H1 (cell line): ENCODE results near the gene JDP2. TPM values are rescaled to one million over a fixed set of nuclear protein-coding genes. Genes with fewer than 3 reads are reported as not detected.

Experiments
- CTCF ChIA-PET: fragments of 300-600 bp; sonication (Branson Sonifier 250); formaldehyde crosslinking; loops from one replicate; lab custom pipeline; 2021; ENCODE audit not compliant: partially characterized antibody; lab: Charles Lee
- POLR2A ChIA-PET: fragments of 300-600 bp; sonication (Branson Sonifier 250); formaldehyde crosslinking; loops from one replicate; lab custom pipeline; 2021; ENCODE audit warnings: inconsistent platforms; ENCODE audit not compliant: partially characterized antibody; lab: Charles Lee
- DNase-seq, 2 experiments: peaks; one replicate each; pipeline versions ENCODE4 v3.0.0 to v3.0.0-alpha.2; 2010 to 2022; ENCODE audit warnings: low spot score in 2 of 2, low read depth in 1 of 2, mixed read lengths in 1 of 2
- FAIRE-seq: peaks from 2 replicates; lab custom pipeline; 2011; peaks lifted over from hg19 to GRCh38; lab: Jason Lieb, UNC
- H2AFZ ChIP-seq: 2 replicates; pipeline ENCODE4 v1.8.1; 2012; ENCODE audit warnings: low read length, inconsistent platforms
- H2AK5ac ChIP-seq: 2 replicates; pipeline ENCODE4 v1.6.1; 2013; ENCODE audit warnings: low read depth, low read length
- H2BK120ac ChIP-seq: replicated peaks from 2 replicates; pipeline ENCODE3; 2013; ENCODE audit warnings: low read depth, low read length, inconsistent platforms
- H2BK12ac ChIP-seq: 2 replicates; pipeline ENCODE4 v1.6.1; 2013; ENCODE audit warnings: low read depth, low read length
- H2BK15ac ChIP-seq: 2 replicates; pipeline ENCODE4 v1.6.1; 2013; ENCODE audit warnings: low read length
- H2BK20ac ChIP-seq: 2 replicates; pipeline ENCODE4 v1.6.1; 2013; ENCODE audit warnings: low read length
- H2BK5ac ChIP-seq: 2 replicates; pipeline ENCODE4 v1.6.1; 2013; ENCODE audit warnings: low read depth, low read length
- H3K14ac ChIP-seq: 2 replicates; pipeline ENCODE4 v1.6.1; 2013; ENCODE audit warnings: inconsistent platforms; ENCODE audit not compliant: insufficient read length
- H3K18ac ChIP-seq: 2 replicates; pipeline ENCODE4 v1.6.1; 2013; ENCODE audit warnings: low read length; ENCODE audit errors: extremely low read depth
- H3K23ac ChIP-seq: 2 replicates; pipeline ENCODE4 v1.6.1; 2013; ENCODE audit warnings: inconsistent platforms; ENCODE audit not compliant: insufficient read length
- H3K23me2 ChIP-seq: 2 replicates; pipeline ENCODE4 v1.6.1; 2013; ENCODE audit warnings: low read depth, low read length
- H3K27ac ChIP-seq: 2 replicates; pipeline ENCODE4 v1.6.1; 2011; ENCODE audit warnings: low read depth, low read length, inconsistent platforms
- H3K27me3 ChIP-seq, 4 experiments: replicated peaks in 1 of 4; 1 replicate in 1 of 4; 2 replicates in 3 of 4; pipeline versions ENCODE4 v1.6.1 to v1.8.1; 2011 to 2013; ENCODE audit warnings: low read length in 3 of 4, mild to moderate bottlenecking in 3 of 4, inconsistent platforms in 2 of 4, mixed read lengths in 2 of 4, moderate library complexity in 1 of 4; ENCODE audit not compliant: control insufficient read depth in 3 of 4, insufficient read depth in 3 of 4; ENCODE audit errors: extremely low read depth in 1 of 4
- H3K36me3 ChIP-seq, 4 experiments: 2 replicates each; pipeline versions ENCODE4 v1.6.1 to v1.8.1; 2011 to 2013; ENCODE audit warnings: mild to moderate bottlenecking in 4 of 4, low read length in 3 of 4, moderate library complexity in 2 of 4, control low read depth in 1 of 4, inconsistent platforms in 1 of 4; ENCODE audit not compliant: insufficient read depth in 4 of 4, control insufficient read depth in 2 of 4
- H3K4ac ChIP-seq: replicated peaks from 2 replicates; pipeline ENCODE3; 2013; ENCODE audit warnings: low read length, low read depth, mixed read lengths, inconsistent platforms; ENCODE audit not compliant: insufficient read length
- H3K4me1 ChIP-seq, 4 experiments: replicated peaks in 1 of 4; 1 replicate in 1 of 4; 2 replicates in 3 of 4; pipeline versions ENCODE4 v1.6.1 to v1.8.1; 2011 to 2013; ENCODE audit warnings: low read length in 3 of 4, inconsistent platforms in 2 of 4, mixed read lengths in 1 of 4; ENCODE audit not compliant: insufficient read depth in 4 of 4, control insufficient read depth in 3 of 4
- H3K4me2 ChIP-seq, 2 experiments: 2 replicates each; pipeline versions ENCODE4 v1.6.1 to v1.8.1; 2011 to 2013; ENCODE audit warnings: low read depth in 2 of 2, low read length in 2 of 2, control low read depth in 1 of 2, inconsistent platforms in 1 of 2, mild to moderate bottlenecking in 1 of 2; ENCODE audit not compliant: insufficient read depth in 1 of 2
- H3K4me3 ChIP-seq, 4 experiments: fragments of 200-600, 300-600 bp in 1 of 4; sonication (generic), shearing (Covaris generic), sonication (Bioruptor Twin) in 1 of 4; 2 replicates each; pipeline versions ENCODE4 v1.5.1 to v1.8.1; 2011 to 2016; ENCODE audit warnings: low read length in 4 of 4, low read depth in 3 of 4, control low read depth in 2 of 4, inconsistent platforms in 2 of 4, mild to moderate bottlenecking in 2 of 4, mixed read lengths in 1 of 4, moderate library complexity in 1 of 4; ENCODE audit not compliant: insufficient read depth in 2 of 4; ENCODE audit errors: extremely low read depth in 1 of 4
- H3K56ac ChIP-seq: replicated peaks from 2 replicates; pipeline ENCODE3; 2013; ENCODE audit warnings: low read depth, mild to moderate bottlenecking, mixed read lengths, low read length, inconsistent platforms; ENCODE audit not compliant: insufficient read length
- H3K79me1 ChIP-seq: 2 replicates; pipeline ENCODE4 v1.6.1; 2013; ENCODE audit warnings: low read depth, low read length, control low read depth
- H3K79me2 ChIP-seq, 2 experiments: 2 replicates each; pipeline versions ENCODE4 v1.6.1 to v1.8.1; 2012 to 2013; ENCODE audit warnings: low read length in 2 of 2, mild to moderate bottlenecking in 2 of 2, inconsistent platforms in 1 of 2; ENCODE audit not compliant: insufficient read depth in 2 of 2, control insufficient read depth in 1 of 2
- H3K9ac ChIP-seq, 4 experiments: replicated peaks in 1 of 4; 1 replicate in 1 of 4; 2 replicates in 3 of 4; pipeline versions ENCODE4 v1.6.1 to v1.8.1; 2011 to 2013; ENCODE audit warnings: low read depth in 3 of 4, low read length in 3 of 4, control low read depth in 2 of 4, mild to moderate bottlenecking in 2 of 4, moderate library complexity in 2 of 4, inconsistent platforms in 1 of 4; ENCODE audit errors: extremely low read depth in 1 of 4
- H3K9me3 ChIP-seq, 2 experiments: 2 replicates each; pipeline versions ENCODE4 v1.6.1 to v1.8.1; 2012 to 2013; ENCODE audit warnings: mild to moderate bottlenecking in 2 of 2, moderate library complexity in 2 of 2, control low read depth in 1 of 2, inconsistent platforms in 1 of 2, low read depth in 1 of 2, low read length in 1 of 2, mixed read lengths in 1 of 2; ENCODE audit not compliant: insufficient read depth in 2 of 2
- H4K20me1 ChIP-seq, 2 experiments: replicated peaks in 1 of 2; 2 replicates each; pipeline versions ENCODE3 to v1.8.1; 2011 to 2013; ENCODE audit warnings: inconsistent platforms in 2 of 2, low read length in 2 of 2, mild to moderate bottlenecking in 1 of 2; ENCODE audit not compliant: insufficient read depth in 2 of 2, control insufficient read depth in 1 of 2
- H4K5ac ChIP-seq: 2 replicates; pipeline ENCODE4 v1.6.1; 2013; ENCODE audit warnings: low read length, low read depth, mixed read lengths, inconsistent platforms; ENCODE audit not compliant: insufficient read length
- H4K8ac ChIP-seq: 2 replicates; pipeline ENCODE4 v1.8.0; 2013; ENCODE audit warnings: mild to moderate bottlenecking, moderate library complexity, low read length, inconsistent platforms; ENCODE audit not compliant: insufficient read depth; ENCODE audit errors: extremely low read depth
- H4K91ac ChIP-seq: replicated peaks from 2 replicates; pipeline ENCODE3; 2013; ENCODE audit warnings: low read length, mixed read lengths, inconsistent platforms; ENCODE audit not compliant: insufficient read length
- EGR1 ChIP-seq: IDR thresholded peaks from 2 replicates; pipeline ENCODE4 v1.6.1; 2011; ENCODE audit warnings: low read depth, low read length, borderline replicate concordance
- FOSL1 ChIP-seq: IDR thresholded peaks from 2 replicates; pipeline ENCODE4 v1.6.1; 2011; ENCODE audit warnings: mild to moderate bottlenecking, low read depth, low read length, moderate library complexity; ENCODE audit not compliant: insufficient read depth
- HDAC2 ChIP-seq, 2 experiments: fragments of 300-600 bp in 1 of 2; sonication (generic) in 1 of 2; IDR thresholded peaks; 2 replicates each; pipeline ENCODE4 v1.6.1; 2011 to 2012; ENCODE audit warnings: low read depth in 2 of 2, low read length in 2 of 2, mild to moderate bottlenecking in 2 of 2, moderate library complexity in 2 of 2, borderline replicate concordance in 1 of 2, inconsistent platforms in 1 of 2
- HDAC6 ChIP-seq: IDR thresholded peaks from one replicate; pipeline ENCODE4 v1.7.1; 2012; ENCODE audit warnings: low read depth, mild to moderate bottlenecking, inconsistent platforms, low read length, moderate library complexity
- KDM5A ChIP-seq: fragments of 200-600 bp; IDR thresholded peaks from 2 replicates; pipeline ENCODE4 v1.7.1; 2012; ENCODE audit warnings: mild to moderate bottlenecking, low read length, inconsistent platforms, mixed read lengths
- NANOG ChIP-seq: IDR thresholded peaks from 2 replicates; pipeline ENCODE4 v1.6.1; 2011; ENCODE audit warnings: low read length, low read depth, mild to moderate bottlenecking, inconsistent platforms; ENCODE audit not compliant: insufficient read depth, poor library complexity, severe bottlenecking
- POLR2A ChIP-seq, 2 experiments: IDR thresholded peaks; 1 replicate in 1 of 2; 2 replicates in 1 of 2; pipeline ENCODE4 v1.6.1; 2011; ENCODE audit warnings: low read depth in 2 of 2, low read length in 2 of 2, mild to moderate bottlenecking in 2 of 2; ENCODE audit errors: control extremely low read depth in 1 of 2
- POU5F1 ChIP-seq: IDR thresholded peaks from 2 replicates; pipeline ENCODE4 v1.6.1; 2011; ENCODE audit warnings: low read depth, mild to moderate bottlenecking, low read length, moderate library complexity
- RBBP5 ChIP-seq: IDR thresholded peaks from 2 replicates; pipeline ENCODE4 v1.7.1; 2012; ENCODE audit warnings: low read depth, mild to moderate bottlenecking, inconsistent platforms, low read length, moderate library complexity, borderline replicate concordance
- RXRA ChIP-seq: IDR thresholded peaks from 2 replicates; pipeline ENCODE4 v1.6.1; 2011; ENCODE audit warnings: low read depth, mild to moderate bottlenecking, low read length, moderate library complexity; ENCODE audit not compliant: insufficient read depth
- SIN3A ChIP-seq, 2 experiments: IDR thresholded peaks in 1 of 2; conservative IDR thresholded peaks in 1 of 2; 2 replicates each; pipeline ENCODE4 v1.6.1; 2011 to 2012; ENCODE audit warnings: low read length in 2 of 2, improper control_type of control experiment in 1 of 2, low read depth in 1 of 2, mild to moderate bottlenecking in 1 of 2
- SIRT6 ChIP-seq: IDR thresholded peaks from one replicate; pipeline ENCODE4 v1.7.1; 2012; ENCODE audit warnings: low read length, inconsistent platforms
- SP1 ChIP-seq: IDR thresholded peaks from 2 replicates; pipeline ENCODE4 v1.6.1; 2011; ENCODE audit warnings: low read depth, low read length
- SP2 ChIP-seq: IDR thresholded peaks from 2 replicates; pipeline ENCODE4 v1.6.1; 2012; ENCODE audit warnings: mild to moderate bottlenecking, low read length, inconsistent platforms
- TAF1 ChIP-seq: IDR thresholded peaks from 2 replicates; pipeline ENCODE4 v1.6.1; 2011; ENCODE audit warnings: mild to moderate bottlenecking, low read depth, low read length
- WGBS, 2 experiments: shearing (Covaris generic) in 1 of 2; methylation state at CpG; one replicate each; pipeline versions ENCODE4 v1.1.6 to v1.1.7; 2013 to 2015; ENCODE audit warnings: low lambda C conversion rate in 2 of 2, mixed read lengths in 2 of 2, inconsistent platforms in 1 of 2, low coverage in 1 of 2, missing lambda C conversion rate in 1 of 2; ENCODE audit not compliant: insufficient replicate concordance in 2 of 2, insufficient coverage in 1 of 2, insufficient read length in 1 of 2; ENCODE audit errors: extremely low coverage in 1 of 2, missing lambda C conversion rate in 1 of 2; 5-methylcytosine and 5-hydroxymethylcytosine counted together
- polyA plus RNA-seq, 7 experiments: library from polyadenylated mRNA; depleted of rRNA in 3 of 7; stranded (reverse) in 5 of 7; unstranded in 2 of 7; fragments of >200 nt in 5 of 7; fragments of 200-250 nt in 2 of 7; gene quantifications; 1 replicate in 5 of 7; 2 replicates in 1 of 7; 4 replicates in 1 of 7; pipeline versions ENCODE4 v1.2.1 to v1.2.3, GENCODE V29; 2011 to 2013; ENCODE audit warnings: missing spikeins in 2 of 7, mixed read lengths in 2 of 7
- total RNA-seq: library from RNA; stranded (reverse); fragmentation: NEBNext Ultra II Directional; extraction: Animal tissue kit (Norgen Biotek cat#: 25700); gene quantifications from 2 replicates; pipeline ENCODE4 v1.2.1, GENCODE V29; 2021

Gene JDP2
- total and polyA plus RNA-seq, 2 of the 8 experiments (the other 6 are each of a cell fraction or from before 2014, with no cell fraction given) = 8.9 to 27.2 TPM

DNA sequence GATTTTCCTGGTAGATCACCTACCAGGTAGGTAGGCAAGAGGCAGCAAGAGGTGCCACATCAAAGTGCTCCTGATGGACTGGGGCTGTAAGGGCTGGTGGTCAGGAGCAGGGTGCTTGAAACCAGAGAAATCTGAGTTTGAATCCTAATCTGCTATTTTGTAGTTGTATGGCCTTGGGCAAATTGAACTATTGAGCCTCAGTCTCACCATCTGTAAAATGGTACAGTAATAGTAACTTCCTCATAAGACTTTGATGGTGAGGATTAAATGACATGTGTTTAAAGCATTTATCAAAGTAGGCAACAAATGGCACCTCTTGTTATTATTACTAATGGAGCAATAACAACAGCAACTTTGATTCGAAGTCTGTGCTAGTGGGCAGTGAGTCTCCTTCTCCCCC, 32.0 kb downstream of the JDP2 start:
- peaks cover 0 to 17% (median 0%) of the 10 kb centered on the region in 4 experiments; a peak in 2 of 8 replicates for H3K36me3 ChIP-seq
- POLR2A ChIA-PET = interaction anchor here (1.1 to 2.1 kb wide), 2 partner anchors 14 to 31 kb away, joined by 3 to 12 read pairs; partner anchors contain the start of gene JDP2
- H3K27ac ChIP-seq = no peak overlapping the region
- H3K56ac ChIP-seq = no peak overlapping the region
- WGBS, 2 experiments = 69% methylated on average over 1 of the region's 1 CpG; no CpG with 5 or more reads in 1 of the 2 experiments
- no peak overlapping the region for H2BK20ac ChIP-seq
- H2AK5ac ChIP-seq = no peak overlapping the region
- peaks cover 5% of the 10 kb centered on the region; the same call in 1 of the 2 replicates for H3K79me1 ChIP-seq
- H3K79me2 ChIP-seq = peaks cover 0 to 36% of the 10 kb centered on the region in 2 experiments; a peak in 2 of 4 replicates
- no peak overlapping the region for H3K9ac ChIP-seq
- H4K5ac ChIP-seq = no peak overlapping the region
- peaks cover 6 to 21% (median 16%) of the 10 kb centered on the region in 4 experiments; a peak in 6 of 7 replicates for H3K4me1 ChIP-seq
- H2BK15ac ChIP-seq = no peak overlapping the region
- CTCF ChIA-PET = interaction anchor here (1.0 kb wide), 1 partner anchor 26 kb away, joined by 3 read pairs; no protein-coding TSS in a partner anchor
- no peaks in the 10 kb centered on the region for H4K20me1 ChIP-seq
- H2BK5ac ChIP-seq = no peak overlapping the region
- H3K4me2 ChIP-seq = no peak overlapping the region
- H4K8ac ChIP-seq = no peak overlapping the region
- no peak overlapping the region for H3K18ac ChIP-seq
- H2BK12ac ChIP-seq = no peak overlapping the region
- H2AFZ ChIP-seq = no peak overlapping the region
- no peak overlapping the region for H2BK120ac ChIP-seq
- H3K4me3 ChIP-seq = no peak overlapping the region
- H3K4ac ChIP-seq = no peak overlapping the region
- DNase-seq = no peak
- no peak overlapping the region for H4K91ac ChIP-seq
- no peak overlapping the region for H3K14ac ChIP-seq
- no peak for FAIRE-seq
- no peaks in the 10 kb centered on the region for H3K9me3 ChIP-seq
- H3K23me2 ChIP-seq = no peaks in the 10 kb centered on the region
- no peaks in the 10 kb centered on the region for H3K27me3 ChIP-seq
- H3K23ac ChIP-seq = no peak overlapping the region
- TF ChIP-seq EGR1 (no peak), KDM5A (no peak), SP1 (no peak), POLR2A (IDR thresholded peaks at IDR 0.05; ENCODE audit: control extremely low read depth in 1 of 2, low read depth in 2 of 2, low read length in 2 of 2) (no peak), HDAC2 (IDR thresholded peaks at IDR 0.05; ENCODE audit: borderline replicate concordance in 1 of 2, low read depth in 2 of 2, low read length in 2 of 2) (no peak), RBBP5 (no peak), SIRT6 (no peak), SIN3A (conservative IDR thresholded peaks at IDR 0.05 in 1 of 2, IDR thresholded peaks at IDR 0.05 in 1 of 2; ENCODE audit: low read depth in 1 of 2, low read length in 2 of 2) (no peak), SP2 (no peak), RXRA (no peak), TAF1 (no peak), POU5F1 (no peak), FOSL1 (no peak), NANOG (no peak), HDAC6 (no peak)
